Measurements from ENCODE around the gene ENTPD5. TPM values are rescaled to one million over a fixed set of nuclear protein-coding genes. Genes with fewer than 3 reads are reported as not detected.

Gene ENTPD5
- total and polyA plus RNA-seq, 2 donors (not counting 3 experiments of a cell fraction or from before 2014, with no cell fraction given) = 8.4 to 13.0 TPM

- ChIA-PET POLR2A (no interaction called here), CTCF (interaction anchor here (0.9 to 1.0 kb wide), 4 partner anchors 8 to 72 kb away, joined by 3 read pairs; partner anchors contain the start of genes COQ6 and FAM161B)
- Histone ChIP-seq H3K9me1 (replicated peaks; ENCODE audit: control insufficient read depth, extremely low read depth, insufficient read depth, low read length) (no peaks in the 10 kb centered on the region), H3K9ac (replicated peaks; ENCODE audit: extremely low read depth, insufficient read depth, low read length) (no peak overlapping the region), H3K4me1 (ENCODE audit: control insufficient read depth, extremely low read depth, insufficient read depth, low read length) (no peaks in the 10 kb centered on the region), H3K27me3 (ENCODE audit: control insufficient read depth in 2 of 2, insufficient read depth in 2 of 2, low read length in 2 of 2) (no peaks in the 10 kb centered on the region), H2AFZ (ENCODE audit: low read depth, low read length) (no peak overlapping the region), H3K27ac (ENCODE audit: insufficient read depth, low read depth, low read length) (no peak overlapping the region), H3K4me3 (replicated peaks in 1 of 3; ENCODE audit: insufficient read depth in 1 of 3, low read depth in 1 of 3, low read length in 3 of 3) (no peak overlapping the region), H3K36me3 (ENCODE audit: control insufficient read depth in 2 of 2, extremely low read depth in 1 of 2, insufficient read depth in 2 of 2, low read length in 2 of 2) (peaks cover 2 to 15% of the 10 kb centered on the region in 2 experiments), H3K9me3 (replicated peaks; ENCODE audit: control insufficient read depth, insufficient read depth, low read length) (no peaks in the 10 kb centered on the region), H3K4me2 (ENCODE audit: insufficient read depth, low read length) (no peak overlapping the region), H3K79me2 (ENCODE audit: control insufficient read depth, insufficient read depth, low read length) (no peaks in the 10 kb centered on the region), H4K20me1 (replicated peaks; ENCODE audit: control insufficient read depth, extremely low read depth, insufficient read depth, low read length) (no peaks in the 10 kb centered on the region)
- intact Hi-C loops (cut with micrococcal nuclease) (no loop called here), dilution Hi-C loops (cut with MboI; ENCODE audit: extremely low pct_ligation_motif_present, low sequenced_read_pairs) (no loop called here)
- TSS peak; percentile 18 for BruUV-seq (replicated peaks)
- TF ChIP-seq GATA2 (IDR thresholded peaks at IDR 0.05; ENCODE audit: insufficient read depth, insufficient read length, low read depth, low read length) (no peak), EZH2 (IDR thresholded peaks at IDR 0.05; ENCODE audit: borderline replicate concordance, low read depth, low read length, severe bottlenecking) (no peak), MAX (IDR thresholded peaks at IDR 0.05; ENCODE audit: insufficient read depth, insufficient read length) (no peak), JUN (IDR thresholded peaks at IDR 0.05; ENCODE audit: borderline replicate concordance, insufficient read depth, insufficient read length, low read depth) (no peak), MYC (IDR thresholded peaks at IDR 0.05; ENCODE audit: low read depth, low read length) (no peak), POLR2A (IDR thresholded peaks at IDR 0.05; ENCODE audit: low read depth, low read length) (no peak), POLR2AphosphoS5 (IDR thresholded peaks at IDR 0.05; ENCODE audit: insufficient read depth, low read depth, low read length) (no peak), FOS (IDR thresholded peaks at IDR 0.05; ENCODE audit: borderline replicate concordance, insufficient read depth, low read length) (no peak)
- TF ChIP-seq, protein P1, sequence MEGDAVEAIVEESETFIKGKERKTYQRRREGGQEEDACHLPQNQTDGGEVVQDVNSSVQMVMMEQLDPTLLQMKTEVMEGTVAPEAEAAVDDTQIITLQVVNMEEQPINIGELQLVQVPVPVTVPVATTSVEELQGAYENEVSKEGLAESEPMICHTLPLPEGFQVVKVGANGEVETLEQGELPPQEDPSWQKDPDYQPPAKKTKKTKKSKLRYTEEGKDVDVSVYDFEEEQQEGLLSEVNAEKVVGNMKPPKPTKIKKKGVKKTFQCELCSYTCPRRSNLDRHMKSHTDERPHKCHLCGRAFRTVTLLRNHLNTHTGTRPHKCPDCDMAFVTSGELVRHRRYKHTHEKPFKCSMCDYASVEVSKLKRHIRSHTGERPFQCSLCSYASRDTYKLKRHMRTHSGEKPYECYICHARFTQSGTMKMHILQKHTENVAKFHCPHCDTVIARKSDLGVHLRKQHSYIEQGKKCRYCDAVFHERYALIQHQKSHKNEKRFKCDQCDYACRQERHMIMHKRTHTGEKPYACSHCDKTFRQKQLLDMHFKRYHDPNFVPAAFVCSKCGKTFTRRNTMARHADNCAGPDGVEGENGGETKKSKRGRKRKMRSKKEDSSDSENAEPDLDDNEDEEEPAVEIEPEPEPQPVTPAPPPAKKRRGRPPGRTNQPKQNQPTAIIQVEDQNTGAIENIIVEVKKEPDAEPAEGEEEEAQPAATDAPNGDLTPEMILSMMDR (IDR thresholded peaks at IDR 0.05; ENCODE audit: extremely low read depth in 1 of 2, insufficient read depth in 1 of 2, low read depth in 1 of 2, low read length in 2 of 2) = no peak
- DNase-seq (ENCODE audit: low read depth, low spot score) (no peak), FAIRE-seq (no peak)
These were observed 53.9 kb downstream of the ENTPD5 start for GRCh38 chr14:73965216-73965615.
